NAMALWA (cell line): ENCODE results near the gene ZNF630.
"Not testable (repeated sequence)": the region's sequence is repeated elsewhere in the genome, so short reads cannot be mapped to it uniquely, and the experiment has no call there.

Experiments used
- DNase-seq: peaks from one replicate; pipeline ENCODE4 v3.0.0-alpha.2; 2015; ENCODE audit warnings: low spot score

ZNF630 gene

DNA sequence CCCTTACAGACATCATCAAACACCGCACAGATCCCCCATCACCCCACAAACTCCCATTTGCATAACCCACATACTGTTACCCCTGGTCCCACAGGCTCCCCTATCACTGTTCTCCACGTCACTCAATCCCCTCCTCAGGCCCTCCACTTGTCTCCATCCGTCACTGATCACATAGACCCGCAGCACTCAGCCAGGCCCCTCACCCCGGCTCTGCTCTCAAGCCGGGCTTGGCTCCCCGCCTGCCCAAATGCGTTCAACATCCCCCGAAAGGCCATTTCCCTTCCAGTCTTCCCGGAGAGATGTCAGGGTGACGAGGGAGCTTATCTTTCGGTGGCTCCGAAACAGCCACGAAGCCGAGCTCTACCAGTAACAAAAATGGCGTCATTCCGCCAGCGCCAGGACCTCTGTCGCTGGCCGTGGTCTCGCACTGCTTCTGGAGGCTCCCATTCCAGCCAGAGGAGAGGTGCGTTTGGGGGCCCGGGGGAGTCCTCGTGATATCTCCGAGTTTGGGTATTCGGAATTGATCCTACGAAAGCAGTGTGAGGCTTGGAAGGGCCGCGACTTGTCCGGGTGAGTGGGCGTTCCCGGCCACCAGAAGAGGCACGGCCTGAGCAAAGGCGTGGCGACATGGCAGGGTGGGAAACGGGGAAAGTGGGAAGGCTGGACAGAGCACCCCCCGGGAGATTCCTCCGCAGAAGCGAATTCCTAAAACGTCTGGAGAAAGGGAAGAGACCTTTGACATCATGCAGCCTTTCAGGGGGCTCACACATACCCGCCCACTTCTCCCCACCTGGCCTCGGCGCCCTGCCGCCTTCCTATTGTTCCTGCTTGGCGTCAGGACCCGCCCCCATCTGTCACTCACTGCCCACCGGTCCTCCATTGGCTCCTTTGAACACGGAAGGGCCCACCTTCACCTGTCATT, at the start of gene ZNF630:
ZNF630 (minus strand) TSS at position 577 of the 922 bp plus-strand sequence. CDS start 4,754 bp downstream, outside the sequence.
- DNase-seq = peak; percentile 80

DNA sequence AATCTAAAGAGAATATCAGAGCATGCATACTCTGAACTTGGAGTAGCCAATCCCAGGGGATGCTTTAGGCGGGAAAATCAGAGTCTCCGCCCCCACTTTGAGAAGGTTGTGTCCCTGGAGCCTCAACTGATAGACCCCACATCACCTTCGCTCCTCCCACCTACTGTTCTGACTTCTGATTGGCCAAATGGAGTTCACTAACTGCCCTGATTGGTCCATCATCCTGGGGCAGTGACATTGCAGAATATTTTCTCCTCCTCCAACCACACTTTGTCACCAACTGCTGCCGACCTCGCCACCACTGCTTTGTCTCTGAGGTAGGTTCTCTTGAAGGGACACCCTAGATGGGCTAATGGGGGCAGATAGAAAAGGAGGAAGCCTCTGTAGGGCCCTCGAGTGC, 36.3 kb upstream of the ZNF630 start:
- DNase-seq = peak; percentile 13

DNA sequence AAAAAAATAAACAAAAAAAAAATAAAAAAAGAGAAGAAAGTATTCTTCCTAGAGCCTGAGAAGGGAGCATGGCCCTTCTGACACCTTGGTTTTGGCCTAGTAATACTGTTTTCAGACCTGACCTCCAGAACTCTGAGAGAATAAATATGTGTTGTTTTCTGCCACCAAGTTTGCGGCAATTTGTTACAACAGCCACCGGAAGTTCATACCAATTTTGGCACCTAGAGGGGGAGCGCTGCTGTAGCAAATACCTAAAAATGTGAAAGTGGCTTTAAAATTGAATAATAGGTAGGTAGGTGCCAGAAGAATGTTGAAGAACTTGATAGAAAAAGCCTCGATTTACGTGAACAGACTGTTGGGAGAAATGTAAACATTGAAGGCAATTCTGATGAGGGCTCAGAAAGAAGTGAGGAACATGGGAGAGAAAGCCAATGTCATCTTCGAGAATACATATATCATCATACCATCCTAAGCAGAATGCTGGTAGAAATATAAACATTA, 31.5 kb upstream of the ZNF630 start:
- DNase-seq = no peak

DNA sequence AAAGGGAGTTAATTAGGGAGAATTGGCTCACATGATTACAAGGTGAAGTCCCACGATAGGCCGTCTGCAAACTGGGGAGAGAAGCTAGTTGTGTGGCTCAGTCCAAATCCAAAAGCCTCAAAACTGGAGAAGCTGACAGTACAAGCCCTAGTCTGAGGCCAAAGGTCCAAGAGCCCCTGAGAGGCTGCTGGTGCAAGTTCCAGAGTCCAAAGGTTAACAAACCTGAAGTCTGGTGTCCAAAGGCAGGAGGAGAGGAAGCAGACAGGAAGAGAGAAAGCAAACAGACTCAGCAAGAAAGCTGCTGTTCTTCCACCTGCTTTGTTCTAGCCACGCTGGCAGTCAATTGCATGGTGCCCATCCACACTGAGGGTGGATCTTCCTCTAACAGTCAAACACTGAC, 30.0 kb upstream of the ZNF630 start:
- DNase-seq = no peak

DNA sequence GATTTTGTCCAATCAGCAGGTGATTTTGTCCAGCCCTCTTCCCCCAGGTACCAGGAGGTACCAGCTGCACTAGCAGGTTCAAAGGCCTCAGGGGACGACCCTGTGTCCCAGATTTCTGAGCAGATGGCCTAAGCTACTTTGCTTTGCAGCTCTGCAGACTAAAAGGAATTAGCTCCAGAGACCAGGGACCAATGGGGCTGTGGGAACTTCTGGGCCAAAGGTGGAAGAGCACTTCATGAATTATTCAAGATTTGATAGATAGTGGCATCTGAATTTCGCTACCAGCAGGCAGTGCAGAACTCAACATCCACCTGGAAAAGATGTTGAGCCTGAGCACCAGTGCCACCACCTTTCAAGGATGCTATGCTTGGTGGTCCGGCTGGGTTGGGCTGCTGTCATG, 21.1 kb upstream of the ZNF630 start:
- not testable (repeated sequence) for DNase-seq

DNA sequence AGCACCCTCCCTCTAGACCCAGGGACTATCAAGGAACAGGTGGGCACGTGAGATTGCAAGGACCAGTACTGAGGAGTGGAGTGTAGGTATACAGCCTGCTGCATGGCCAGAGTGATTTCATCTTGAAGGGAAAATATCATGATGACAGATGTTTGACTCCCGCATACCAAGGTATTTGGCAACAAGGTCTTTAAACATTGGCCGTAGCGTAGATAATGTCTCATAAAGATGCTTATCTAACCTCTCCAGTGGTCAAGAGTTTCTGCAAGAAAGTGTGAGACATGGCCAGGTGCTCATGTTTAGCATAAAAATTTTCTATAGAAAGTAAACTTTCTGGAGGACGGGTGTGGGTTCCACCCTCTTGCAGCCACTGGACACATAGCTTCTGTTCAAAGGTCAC, 18.7 kb upstream of the ZNF630 start:
- no peak for DNase-seq

DNA sequence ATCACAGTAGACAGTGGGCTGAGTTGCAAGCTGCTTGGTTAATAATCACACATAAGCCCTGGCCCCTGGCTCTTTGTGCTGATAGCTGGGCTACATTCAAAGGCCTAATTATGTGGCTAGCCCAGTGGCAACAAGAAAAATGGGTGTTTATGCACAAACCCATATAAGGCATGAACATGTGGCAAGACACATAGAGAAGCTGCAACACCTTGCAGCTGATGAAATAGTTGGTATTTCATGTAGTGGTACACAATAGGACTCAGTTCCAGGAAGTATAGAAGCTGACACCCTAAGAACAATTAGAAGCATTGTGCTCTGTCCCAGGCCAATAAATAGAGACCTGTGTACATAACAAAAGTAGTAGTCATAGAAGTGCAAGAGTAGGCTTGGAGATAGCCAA, 14.6 kb upstream of the ZNF630 start:
- DNase-seq = no peak

DNA sequence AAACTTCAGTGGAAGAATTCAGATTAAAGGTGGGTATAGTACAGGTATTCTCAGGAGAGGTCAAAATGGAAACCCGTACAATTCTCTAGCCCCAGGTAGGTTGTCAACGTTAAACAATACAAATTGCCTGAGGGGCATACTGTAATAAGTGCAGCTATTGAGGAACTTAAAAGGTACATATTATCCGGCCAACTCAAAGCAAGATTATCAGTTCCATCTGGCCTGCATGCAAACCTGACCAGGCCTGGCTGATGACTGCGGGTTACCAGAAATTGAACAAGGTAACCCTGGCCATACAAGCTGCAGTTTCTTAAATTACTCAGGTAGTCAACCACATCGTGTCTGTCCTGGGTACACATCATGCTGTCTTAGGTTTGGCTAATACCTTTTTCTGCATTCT, 12.3 kb upstream of the ZNF630 start:
- DNase-seq = no peak

DNA sequence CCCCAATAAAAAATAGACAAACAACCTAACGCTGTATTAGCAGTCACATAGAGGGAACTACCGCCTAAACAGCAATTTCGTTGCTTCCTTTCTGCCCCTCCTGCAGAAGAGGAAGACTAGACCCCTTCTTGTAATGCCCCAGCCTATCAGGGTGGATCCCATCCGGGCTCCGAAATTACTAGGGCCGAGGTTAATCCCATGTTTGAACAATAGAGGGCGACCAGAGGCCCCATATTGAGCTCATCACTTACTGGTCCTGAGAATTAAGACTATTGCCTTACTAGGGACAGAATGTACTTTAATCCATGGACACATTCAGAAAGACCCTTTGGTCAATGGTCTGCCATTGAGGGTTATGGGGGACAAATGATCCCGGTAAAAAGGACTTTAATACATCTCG, 11.8 kb upstream of the ZNF630 start:
- DNase-seq = peak; percentile 70

DNA sequence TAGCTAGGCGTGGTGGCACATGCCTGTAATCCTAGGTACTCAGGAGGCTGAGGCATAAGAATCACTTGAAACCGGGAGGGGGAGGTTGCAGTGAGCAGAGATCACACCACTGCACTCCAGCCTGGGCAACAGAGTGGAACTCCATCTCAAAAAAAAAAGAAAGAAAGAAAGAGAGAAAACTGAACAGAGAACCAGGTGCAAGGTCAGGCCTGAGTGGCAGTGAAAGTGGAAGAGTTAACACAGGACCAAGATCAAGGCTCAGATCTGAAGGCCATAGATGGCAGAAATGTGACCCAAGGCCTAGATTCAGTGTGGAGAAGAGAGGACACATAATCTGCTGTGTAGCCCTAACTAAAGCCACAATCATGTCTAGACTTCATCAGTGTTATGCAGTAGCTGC, 4.9 kb upstream of the ZNF630 start:
- peak; percentile 37 for DNase-seq

DNA sequence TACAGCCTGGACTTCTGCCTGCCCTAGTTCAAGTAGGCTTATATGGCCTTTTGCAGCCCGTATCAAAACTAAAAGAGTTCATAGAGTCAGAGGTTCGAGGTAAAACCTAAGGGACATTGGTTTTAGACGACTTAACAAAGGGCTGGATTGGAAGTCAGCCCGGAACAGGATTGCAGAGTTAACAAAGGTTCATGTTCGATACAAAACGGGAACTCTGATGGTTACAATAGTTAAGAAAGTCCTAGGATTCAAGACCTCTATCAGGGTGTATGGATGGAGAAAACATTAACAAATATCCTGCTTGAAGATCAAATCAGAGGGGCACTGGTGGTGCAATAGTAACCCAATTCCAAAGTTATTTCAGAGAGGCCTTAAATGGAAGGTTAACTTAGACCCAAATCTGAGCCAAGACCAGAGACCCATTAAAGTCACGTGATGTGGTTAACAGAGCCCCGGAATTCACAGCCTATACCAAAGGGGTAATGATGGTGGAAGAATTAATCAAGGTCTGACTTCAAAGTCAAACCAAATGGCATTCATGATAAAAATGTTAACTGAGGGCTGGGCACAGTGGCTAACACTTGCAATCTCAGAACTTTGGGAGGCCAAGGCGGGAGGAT, 656 bp upstream of the ZNF630 start:
- no peak for DNase-seq

DNA sequence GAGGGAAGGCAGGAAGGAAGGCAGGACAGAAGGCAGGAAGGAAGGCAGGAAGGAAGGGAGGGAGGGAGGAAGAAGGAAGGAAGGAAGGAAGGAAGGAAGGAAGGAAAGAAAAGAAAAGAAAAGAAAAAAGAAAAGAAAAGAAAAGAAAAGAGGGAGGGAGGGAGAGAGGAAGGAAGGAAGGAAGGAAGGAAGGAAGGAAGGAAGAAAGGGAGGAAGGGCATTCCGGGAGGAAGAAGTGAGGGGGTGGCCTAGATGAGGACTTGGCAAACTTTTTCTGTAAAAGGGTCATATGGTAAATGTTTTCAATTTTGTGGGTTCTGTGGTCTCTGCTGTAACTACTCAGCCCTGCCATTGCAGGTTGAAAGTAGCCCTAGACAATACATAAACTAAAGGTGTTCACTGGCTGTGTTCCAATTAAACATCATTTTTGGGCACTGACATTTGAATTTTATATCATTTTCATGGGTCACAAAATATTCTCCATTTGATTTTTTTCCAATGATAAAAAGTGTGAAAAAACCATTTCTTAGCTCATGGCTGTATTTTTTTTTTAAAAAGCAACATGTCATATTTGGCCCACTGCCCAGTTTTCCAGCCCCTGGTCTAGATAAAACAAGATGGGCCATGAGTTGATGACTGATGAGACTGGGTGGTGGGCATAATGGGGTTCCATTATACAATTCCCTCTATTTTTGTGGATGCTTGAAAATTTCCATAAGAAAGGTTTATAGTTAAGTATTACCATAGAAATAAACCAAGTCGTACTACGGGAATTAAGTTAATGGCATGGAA, 3.1 kb downstream of the ZNF630 start:
- no peak for DNase-seq

DNA sequence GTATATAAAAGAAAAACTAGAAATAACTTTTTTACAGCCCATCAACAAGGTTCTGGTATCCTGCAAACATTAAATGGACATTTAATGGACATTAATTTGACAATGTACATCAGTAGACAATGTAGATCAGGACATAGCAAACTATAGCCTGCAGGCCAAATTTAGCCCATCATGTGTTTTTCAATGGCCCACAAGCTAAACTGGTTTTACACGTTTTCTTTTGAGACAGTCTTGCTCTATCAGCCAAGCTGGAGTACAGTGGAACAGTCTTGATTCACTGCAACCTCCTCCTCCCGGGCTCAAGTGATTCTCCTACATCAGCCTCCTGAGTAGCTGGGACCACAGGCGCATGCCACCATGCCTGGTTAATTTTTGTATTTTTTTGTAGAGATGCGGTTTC, 7.2 kb downstream of the ZNF630 start:
- DNase-seq = no peak

DNA sequence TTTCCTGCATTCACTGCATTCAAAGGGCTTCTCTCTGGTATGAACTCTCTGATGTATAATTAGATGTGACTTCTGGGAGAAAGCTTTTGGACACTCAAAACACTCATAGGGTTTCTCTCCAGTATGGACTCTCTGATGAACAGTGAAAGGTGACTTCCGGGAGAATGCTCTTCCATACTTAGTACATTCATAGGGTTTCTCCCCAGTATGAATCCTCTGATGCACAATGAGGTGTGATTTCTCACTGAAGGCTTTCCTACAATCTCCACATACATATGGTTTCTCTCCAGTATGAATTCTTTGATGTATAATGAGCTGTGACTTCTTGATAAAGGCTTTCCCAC, 12.2 kb downstream of the ZNF630 start:
- no peak for DNase-seq

DNA sequence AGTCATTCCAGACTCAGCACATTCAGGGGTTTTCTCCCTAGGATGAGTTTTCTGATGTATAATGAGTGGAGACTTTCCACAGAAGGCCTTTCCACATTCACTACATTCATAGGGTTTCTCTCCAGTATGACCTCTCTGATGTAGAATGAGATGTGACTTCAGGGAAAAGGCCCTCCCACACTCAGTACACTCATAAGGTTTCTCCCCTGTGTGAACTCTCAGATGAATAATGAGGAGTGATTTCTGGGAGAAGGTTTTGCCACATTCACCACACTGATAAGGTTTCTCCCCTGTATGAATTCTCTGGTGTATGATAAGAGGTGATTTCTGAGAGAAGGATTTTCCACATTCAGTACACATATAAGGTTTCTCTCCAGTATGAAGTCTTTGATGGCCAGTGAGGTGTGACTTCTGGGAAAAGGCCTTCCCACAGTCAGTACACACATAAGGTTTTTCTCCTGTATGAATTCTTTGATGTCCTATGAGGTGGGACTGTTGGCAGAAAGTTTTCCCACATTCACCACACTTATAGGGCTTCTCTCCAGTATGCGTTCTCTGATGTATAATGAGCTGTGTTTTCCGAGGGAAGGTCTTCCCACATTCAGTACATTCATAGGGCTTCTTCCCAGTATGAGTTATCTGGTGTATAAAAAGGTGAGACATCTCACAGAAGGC, 12.7 kb downstream of the ZNF630 start:
- no peak for DNase-seq

DNA sequence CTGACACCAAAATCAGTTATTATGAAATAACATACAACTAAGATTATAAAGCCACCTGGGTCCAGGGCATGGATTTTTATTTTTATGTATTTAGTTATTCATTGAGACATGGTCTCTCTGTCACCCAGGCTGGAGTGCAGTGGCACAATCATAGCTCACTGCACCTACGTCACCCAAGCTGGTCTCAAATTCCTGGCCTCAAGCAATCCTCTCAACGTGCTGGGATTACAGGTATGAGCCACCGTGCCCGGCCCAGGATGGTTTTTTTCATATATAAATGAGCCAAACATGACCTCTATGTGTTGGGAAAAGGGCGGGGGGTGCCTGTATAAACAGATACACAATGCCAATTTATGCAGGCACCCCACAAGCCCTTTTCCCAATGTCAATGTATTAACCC, 24.6 kb downstream of the ZNF630 start:
- no peak for DNase-seq

DNA sequence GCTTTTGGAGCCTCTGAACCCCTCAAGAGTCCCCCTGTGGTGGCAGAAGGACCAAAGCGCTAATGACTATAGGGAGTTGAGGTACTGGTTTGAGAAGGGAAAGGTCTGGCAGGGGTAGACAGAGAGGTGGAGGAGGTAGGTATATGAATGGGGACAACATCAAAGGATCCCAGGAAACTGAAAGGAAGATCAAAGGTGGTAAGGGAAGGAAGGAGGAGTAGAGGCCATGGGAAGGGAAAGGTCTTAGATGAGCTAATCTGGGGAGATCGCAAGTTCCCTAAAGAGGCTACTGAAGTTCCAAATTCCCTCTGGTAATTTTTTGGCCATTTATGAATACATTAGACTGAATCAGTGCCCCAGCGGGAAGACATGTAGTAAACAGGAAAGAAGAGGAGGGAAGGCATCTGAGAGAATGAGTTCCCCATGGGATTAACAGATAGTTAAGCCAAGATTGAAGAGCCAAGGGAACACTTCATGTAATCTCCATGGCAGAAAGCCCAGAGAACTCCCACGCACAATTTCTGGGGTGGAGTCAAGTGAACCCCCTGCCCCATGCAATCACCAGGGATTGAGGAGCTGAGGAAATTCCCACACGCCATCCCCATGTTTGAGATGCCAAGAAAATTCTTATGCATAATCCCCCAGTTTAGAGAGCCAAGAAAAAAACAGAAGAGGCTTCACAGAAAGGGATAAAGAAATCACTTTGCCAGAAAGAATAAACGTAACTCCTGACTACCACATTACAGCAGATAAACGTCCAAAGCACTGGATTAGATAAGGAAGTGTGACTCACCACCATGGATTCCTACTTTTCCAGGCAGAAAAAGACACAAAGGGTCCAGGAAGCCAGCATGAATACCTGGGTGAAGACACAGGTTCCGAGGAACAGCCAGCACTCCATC, 25.8 kb downstream of the ZNF630 start:
- DNase-seq = no peak

DNA sequence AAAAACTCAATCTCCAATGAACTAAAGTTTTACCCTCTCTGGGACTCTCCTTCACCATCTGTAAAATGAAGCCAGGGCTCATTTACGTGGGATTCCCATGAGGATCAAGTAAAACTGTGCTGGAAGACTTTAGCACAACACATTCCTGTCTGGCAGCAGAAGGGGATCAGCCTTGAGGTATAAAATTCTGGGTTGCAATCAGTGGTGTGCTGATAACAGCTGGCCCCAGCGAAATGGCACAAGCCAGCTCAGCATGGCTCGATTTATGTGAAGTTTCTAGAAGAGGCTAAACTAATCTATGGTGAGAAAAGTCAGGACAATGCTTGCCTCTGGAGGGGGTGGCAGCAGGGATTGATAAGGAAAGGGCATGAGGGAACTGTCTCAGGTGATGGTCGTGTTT, 28.4 kb downstream of the ZNF630 start:
- no peak for DNase-seq

DNA sequence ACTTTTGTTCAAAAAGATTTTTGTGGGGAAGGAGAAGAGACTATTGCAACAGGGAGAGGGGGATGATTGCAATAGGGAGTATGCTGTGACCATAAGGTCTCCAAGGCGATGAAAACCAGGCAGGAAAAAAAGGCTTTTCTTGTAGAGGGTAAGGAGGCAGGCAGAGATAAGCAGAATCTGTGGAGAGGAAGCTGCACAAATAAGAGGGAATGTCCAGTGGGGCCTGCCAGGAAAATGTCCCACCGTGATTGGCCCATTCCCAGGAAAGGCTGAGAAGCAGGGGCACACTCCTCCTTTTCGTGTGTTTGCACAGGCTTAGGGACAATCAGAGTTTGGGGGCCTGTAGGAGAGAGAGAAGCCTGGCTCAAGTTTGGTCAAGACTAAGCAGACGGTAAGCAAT, 35.5 kb downstream of the ZNF630 start:
- no peak for DNase-seq

DNA sequence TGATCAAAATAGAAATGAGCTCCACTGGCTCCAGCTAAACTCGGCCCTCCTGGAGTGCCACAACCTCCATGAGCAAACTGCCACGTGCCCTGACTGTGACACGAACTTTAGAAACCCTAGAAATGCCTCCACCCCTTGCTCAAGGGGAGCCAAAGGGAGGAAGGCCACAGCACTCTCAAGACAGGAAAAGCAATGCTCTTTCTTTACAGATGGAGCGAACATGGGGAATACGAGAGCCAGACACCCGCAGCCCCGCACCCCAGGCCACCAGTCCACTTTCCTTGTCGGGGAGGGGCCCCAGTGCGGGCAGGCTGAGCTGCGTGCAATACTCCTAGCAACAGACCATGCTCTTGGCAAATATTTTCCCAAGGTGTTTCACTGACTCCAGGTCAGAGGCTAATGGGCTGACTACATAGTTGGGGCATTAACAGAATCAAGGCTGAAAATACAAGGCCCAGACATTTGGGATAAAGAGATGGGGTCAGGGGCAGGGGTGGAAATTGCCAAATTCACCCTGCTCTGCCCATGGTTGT, 40.7 kb downstream of the ZNF630 start:
- not testable (repeated sequence) for DNase-seq

DNA sequence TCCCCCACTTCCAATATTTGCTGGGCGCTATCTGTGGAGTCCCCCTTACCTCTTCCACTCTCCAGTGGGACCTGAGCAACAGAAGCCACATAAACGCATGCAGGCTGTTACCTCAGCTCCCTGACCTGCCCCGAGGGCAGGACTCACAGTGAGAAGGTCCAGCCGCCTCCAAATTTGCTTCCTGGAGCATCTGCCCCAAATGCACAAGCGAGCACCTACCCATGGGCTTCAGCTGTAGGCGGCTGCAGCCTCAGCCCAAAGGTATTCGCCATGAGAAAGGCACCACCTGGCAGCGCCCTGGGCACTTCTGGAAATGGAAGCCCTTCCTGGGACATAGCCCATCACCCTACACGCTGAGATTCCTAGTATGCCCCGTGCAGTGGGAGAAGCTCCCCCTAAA, 41.2 kb downstream of the ZNF630 start:
- no peak for DNase-seq
